NCI-H2227 (cell line): ENCODE measurements around the gene KCMF1.

Experiments
- DNase-seq: peaks from one replicate; lab custom pipeline; 2025; ENCODE audit not compliant: unreplicated experiment; lab: John Stamatoyannopoulos, UW

The KCMF1 gene

DNA sequence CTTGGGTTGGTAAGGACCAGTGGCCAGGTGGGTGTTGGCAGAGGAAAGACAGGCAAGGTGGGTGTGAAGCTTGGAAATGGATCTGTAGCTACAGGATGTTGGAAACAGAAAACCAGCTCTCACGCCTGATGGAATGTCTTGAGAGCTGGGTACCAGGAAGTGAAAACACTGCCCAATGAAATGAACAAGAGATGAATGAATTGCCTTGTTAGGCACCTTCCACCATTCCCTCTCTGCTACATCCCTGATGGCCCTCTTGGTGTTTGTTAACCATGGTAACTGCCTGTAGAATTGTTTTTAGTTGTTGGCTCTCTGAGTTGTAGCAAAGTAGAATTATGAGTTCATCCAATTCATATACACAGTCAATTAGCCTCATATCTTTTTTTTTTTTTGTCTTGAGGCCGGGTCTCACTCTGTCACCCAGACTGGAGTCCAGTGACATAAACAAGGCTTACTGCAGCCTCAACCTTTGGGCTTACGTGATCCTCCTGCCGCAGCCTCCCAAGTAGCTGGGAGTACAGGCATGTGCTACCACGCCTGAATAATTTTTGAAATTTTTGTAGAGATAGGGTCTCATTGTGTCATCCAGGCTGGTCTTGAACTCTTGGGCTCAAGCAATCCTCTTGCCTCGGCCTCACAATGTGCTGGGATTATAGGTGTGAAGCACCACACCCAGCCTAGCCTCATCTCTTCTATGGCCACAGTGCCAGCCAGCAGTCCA is 9.5 kb downstream of the KCMF1 start:
- no peak for DNase-seq

DNA sequence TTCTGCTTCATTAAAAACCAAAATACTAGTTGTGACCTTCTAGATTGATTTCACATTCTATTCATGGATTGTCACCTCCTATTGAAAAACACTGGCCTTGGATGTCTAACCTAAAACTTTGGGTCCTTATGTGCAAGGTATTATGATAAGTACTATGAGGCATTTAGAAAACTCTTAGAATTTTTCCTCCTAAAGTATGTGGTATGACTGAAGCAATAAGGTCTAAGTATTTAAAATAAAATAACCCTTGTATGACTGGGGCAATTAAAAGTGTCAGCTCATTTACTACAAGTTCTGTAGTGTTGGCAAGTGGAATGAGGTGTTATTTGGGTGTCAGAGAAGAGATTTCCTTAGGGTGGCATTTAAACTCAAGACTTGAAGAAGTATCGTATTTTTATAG is 15.1 kb downstream of the KCMF1 start:
- DNase-seq = no peak

DNA sequence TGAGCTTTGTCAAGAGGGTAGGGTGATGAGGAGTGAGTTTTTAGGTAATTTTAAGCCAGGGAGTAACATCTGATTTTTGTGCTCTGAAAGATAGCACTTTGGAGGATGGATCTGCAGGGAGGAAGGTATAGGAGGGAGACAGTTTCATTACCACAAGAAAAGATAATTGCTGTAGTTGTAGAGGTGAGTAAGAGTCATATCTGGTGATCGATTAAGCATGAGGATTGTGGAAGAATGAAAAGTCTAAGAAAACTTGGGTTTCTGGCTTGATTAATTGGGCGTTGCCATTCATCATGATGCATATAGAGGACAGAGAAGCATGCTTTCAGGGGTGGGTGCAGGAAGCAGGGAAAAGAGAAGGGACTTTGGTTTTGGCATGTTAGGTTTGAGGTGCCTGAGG is 18.5 kb downstream of the KCMF1 start:
- no peak for DNase-seq

DNA sequence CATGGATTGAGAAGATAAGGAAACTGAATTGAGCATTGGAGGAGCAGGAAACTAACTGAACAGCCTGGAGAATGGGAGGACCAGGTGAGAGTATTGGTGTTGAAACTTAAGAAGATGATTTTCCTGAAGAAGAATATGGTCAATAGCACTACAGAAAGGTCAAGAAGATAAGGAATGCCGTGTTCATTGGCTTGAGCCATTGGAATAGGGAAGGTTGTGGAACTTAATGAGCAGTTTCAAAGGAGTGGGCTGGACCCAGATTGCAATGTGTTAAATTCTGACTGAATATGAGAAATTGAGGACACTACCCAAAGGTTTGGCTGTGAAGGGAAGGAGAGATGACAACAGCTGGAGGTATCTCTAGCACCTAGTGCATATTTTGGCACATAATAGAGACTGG is 19.0 kb downstream of the KCMF1 start:
- DNase-seq = no peak

DNA sequence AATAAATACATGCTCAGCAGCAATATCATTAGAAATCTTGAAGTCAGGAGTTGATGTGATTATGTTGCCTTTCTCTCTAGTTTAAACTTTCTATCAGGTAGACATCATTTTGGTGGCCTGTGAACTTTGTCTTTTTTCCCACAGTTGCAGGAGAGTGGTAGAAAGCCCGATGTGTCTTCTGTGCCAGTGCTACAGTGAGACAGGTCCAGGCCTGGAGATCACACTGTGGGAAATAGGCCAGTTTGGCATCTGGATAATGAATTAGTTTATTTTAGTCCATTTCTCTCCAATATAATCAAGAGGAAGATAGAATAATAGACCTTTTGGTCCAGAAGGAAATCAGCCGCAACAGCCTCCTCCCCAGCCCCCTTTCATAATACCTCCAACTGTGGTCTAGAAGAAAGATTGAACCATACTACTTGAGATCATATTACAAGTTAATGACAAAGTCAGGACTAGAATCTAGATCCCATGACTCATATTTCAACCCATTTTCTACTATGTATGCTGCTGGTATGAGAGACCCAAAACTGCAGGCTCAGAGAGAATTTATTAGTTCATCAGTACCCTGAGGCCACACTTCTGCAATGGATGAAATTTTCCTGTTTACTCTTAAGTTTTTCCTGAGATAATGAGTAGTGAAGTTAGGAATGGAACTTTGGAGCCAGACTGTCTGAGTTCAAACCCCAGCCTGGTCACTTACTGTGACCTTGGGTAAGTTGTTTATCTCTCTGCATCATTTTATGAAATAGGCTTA is 20.6 kb downstream of the KCMF1 start:
- no peak for DNase-seq

DNA sequence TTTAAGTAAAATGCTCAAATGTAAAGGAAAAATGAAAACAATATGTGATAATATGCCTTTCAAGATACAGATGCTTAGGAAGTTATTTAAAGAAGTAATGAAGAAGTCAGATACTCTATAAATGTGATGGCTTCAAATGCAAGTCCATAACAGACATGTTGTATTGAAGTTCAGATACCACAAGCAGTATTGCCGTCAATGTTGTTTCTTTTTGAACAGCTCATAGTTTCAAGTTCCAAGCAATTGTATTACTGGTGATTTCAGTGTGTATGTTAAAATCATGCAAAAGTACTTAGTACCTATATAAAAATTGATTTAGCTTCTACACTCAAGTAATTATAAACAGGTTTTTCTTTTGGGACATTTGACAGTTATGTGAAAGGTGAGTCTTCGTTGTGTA is 24.9 kb downstream of the KCMF1 start:
- DNase-seq = no peak

DNA sequence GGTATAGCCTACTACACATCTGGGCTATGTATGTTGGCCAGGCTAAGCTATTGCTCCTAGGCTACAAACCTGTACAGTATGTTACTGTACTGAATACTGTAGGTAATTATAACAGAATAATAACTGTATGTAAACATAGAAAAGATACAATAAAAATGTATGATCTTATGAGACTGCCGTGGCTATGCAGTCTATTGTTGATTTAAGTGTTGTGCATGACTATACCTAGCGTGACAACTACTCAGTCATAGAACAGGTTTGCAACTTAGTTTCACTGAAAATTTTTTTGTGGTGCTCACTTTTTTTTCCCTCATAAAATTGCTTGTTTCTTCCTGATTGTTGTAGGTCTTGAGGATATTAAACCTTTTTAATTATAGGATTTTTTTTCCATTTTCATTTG is 25.9 kb downstream of the KCMF1 start:
- no peak for DNase-seq

DNA sequence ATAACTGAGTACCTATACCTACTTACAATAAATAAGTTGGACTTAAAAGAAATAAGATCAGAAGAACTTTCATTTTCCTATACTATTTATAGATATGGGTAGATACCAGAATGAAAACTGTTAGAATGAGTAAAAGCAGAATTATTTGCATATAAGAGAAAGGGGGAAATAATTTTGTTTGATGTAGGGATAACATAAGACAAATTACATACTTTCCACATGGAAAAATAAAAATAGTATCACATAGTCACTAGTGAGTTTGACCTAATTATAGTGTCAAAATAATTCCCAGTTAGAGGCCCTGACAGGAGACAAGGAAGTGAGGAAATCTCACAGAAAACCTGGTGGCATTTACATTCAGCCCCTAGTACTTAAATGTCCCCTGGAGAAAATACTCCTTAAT is 28.6 kb downstream of the KCMF1 start:
- no peak for DNase-seq

DNA sequence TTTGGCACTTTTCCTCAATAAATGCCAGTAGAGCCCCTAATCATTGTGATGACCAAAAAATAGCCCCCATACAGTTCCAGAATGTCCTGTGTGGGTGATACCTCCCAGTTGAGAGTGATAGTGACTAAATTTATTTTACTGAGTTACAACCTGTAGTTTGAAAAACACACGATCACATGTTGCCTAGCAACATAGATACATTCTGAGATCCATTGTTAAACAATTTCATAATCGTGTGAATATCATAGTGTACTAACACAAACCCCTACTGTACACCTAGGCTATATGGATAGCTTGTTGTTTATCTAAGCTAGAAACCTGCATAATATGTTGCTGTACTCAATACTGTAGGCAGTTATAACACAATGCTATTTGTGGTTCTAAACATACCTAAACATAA is 30.6 kb downstream of the KCMF1 start:
- no peak for DNase-seq

DNA sequence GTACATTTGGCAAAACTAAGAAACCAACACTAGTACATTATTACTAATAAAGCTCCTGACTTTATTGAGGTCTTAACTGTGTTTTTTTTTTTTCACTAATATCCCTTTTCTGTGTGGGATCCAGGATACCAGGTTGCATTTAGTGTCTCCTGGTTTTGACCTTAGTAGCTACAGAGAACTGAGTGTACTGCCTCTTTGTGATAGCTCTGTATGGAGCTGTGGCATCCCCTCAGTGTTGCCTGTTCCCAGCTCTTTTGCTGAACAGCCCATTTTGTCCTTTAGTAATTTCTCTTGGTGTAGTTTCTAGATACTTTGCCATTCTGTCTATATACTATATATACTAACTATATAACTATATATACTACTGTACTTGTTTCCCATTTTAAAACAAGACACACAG is 31.6 kb downstream of the KCMF1 start:
- DNase-seq = no peak

DNA sequence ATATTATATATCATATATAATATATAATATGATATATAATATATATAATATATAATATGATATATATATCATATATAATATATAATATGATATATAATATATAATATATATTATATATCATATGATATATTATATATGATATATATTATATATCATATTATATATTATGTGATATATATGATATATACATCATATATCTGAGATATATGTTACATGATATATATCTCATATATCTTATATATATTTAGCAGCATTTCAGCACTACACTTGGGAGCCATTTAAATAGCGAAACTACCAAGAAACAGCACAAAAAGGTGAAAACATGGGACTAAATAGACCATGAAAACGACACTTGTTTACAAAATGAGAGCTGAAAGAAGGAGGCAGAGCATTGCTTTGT is 37.3 kb downstream of the KCMF1 start:
- no peak for DNase-seq

DNA sequence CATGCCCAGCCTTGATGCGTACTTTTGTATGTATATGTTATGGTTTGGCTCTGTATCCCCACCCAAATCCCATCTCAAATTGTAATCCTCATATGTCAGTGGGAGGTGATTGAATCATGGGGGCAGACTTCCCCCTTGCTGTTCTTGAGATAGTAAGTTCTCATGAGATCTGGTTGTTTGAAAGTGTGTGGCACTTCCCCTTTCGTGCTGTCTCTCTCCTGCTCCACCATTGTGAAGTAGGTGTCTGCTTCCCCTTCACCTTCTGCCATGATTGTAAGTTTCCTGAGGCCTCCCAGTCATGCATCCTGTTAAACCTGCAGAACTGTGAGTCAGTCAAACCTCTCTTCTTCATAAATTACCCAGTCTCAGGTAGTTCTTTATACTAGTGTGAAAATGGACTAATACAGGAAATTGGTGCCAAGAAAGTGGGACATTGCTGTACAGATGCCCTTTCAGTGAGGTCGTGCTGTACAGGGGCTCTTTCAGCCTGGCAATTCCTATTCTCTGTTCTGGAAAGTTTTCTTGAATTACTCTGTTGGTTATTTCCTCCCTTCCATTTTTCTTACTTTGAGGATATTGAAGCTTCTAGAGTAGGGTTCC is 38.2 kb downstream of the KCMF1 start:
- DNase-seq = no peak

DNA sequence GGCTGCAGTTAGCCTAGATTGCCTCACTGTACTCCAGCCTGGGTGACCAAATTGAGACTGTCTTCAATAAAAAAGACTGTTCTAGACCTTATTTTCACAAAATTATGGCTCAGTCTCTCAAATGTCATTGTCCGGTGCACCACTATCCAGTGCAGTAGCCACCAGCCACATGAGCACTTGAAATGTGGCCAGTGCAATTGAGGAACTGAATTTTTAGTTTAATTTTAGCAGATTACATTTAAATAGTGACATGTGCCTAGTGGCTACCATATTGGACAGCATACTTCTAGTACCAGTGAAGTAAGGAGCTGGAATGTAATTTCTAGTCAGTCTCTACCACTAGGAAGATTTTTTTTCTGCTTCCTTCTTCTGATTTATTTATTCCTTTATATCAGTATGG is 39.4 kb downstream of the KCMF1 start:
- no peak for DNase-seq

DNA sequence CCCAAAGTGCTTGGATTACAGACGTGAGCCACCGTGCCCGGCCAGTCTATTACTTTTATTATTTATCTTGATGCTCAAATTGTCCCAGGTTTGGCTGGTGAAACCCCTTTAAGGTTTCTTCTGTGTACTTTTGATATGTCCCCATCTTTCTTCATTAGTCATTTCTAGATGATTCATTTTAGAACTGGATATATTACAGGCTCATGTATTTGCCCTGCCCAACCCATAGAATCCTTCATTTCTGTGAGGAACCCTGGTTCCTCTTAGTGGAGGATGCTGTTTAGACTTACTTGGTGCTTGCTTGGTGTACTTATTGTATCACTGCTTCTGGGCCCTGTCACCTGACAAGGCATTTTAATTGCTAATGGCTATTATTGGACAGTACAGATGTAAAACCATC is 40.1 kb downstream of the KCMF1 start:
- DNase-seq = no peak

DNA sequence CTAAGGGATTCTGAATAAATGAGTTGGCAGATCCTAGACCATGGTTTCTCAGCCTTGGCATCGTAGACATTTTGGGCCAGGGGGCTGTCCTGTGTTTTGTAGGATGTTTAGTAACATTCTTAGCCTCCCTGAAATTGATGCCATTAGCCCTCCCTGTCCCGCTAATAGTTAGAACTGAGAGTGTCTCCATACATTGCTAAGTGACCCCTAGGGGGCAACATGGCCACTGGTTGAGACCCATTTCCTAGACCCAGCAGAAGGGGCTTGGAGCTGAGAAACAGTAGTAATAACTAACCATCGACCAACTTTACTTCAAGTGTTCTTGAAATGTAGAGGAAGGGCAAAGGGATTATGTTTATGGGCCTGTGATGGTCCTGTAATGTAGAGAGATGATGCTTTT is 40.8 kb downstream of the KCMF1 start:
- DNase-seq = no peak

DNA sequence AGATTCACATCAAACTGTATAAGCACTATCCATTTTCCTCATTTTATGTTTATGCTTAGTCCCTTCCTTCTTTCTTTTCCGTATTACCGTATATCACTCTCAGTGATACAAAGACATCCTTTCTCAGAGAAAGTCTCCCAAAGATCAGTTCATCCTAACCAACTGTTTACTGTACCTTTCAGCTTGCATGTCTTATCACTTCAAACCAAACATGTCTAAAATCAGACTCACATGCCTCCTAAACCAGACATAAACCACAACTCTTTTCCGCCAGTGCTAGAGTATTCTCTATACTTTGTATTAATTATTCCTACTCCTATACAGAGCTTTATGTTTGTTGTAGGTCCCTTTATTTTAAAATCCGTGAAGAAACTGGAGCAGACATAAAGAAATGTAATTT is 41.5 kb downstream of the KCMF1 start:
- no peak for DNase-seq

DNA sequence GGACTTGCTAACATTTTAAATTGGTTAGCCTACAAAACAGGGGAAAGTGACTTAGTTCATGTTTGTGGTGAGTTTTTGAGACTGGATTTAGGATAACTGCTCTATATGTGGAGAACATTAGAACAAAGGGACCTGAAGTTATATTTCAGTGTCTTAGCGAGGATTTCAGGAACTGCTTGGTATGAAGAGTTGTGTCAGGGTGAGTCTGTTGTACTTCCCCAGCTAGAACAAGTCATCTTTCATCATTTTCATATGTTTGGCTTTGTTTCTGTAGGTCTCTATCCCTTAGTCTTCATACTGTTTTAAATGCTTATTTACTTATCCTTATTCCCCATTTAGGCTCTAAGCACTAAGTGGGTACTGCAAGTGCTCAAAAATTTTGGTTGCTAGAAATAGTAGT is 41.9 kb downstream of the KCMF1 start:
- DNase-seq = no peak

DNA sequence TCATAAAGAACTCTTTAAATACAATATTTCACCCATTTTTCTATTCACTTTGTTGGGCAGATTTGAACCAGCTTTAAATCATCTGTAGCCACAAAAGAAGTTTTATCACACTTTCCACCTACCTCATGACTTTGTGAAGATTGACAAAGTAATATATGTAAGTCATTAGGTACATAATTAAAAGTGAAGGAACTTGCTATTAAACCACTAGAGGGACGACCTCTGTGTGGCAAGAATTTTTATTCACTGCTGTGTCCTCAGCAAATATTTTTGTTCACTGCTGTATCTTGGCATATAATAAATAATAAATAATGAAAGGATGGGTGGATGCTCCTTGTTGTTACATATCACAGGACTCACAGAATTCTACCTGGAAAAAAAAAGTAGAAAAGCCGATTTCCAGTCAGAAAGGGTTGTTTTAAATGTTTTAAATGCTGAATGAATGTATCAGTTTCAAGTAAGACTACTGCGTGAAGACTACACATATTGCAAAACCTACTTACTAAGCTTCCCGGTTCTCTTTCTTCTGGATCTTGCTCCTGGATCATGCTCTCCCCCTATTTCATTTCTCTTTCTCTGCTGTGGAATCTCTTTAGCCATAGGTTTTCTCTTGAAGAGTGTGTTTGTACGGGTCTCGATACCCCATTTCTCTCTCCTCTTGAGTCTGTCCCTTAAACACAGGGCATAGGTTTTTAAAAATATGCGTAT is 44.8 kb downstream of the KCMF1 start:
- no peak for DNase-seq

DNA sequence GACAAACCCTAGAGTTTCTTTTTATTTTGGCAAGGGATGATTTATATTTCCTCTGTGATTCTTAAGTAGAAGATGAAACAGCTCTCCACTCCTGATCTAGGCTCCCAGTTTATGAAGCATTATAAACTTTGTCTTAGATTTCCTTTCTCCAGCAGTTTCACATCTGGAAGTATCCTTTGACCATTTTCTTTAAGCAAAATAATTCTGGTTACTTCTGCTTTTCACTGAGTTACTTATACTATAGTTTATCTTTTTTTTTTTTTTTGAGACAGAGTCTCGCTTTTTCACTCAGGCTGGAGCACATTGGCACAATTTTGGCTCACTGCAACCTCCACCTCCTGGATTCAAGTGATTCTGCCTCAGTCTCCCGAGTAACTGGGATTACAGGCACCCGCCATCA is 45.5 kb downstream of the KCMF1 start:
- DNase-seq = no peak

DNA sequence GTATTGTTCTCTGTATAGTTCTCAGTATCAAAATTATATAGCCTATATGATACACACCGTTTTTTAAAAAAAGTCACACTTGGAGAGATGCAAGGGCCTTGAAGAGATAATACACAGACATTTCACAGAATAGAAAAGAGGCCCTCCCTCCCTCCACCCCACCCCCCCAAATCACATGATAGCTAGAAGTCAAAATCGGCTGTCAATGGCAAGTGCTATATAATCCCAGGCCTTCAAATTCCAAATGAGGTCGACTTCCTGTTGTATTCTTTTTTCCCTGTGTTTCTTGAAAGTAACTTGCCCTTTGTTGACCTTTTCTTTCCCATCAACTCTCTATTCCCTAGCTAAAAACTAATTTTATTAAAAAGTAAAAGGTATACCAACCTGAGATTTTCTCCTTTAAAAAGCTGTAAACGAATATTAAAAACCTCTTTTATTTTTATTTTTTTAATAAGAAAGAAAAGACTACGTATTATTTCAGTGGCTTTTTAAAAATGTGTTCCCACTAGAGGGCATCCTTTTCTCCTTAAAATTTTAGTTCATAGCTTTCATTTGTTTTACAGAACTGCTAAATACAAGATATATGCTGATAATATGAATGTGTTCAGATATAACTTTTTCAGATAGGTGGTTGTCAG is 46.6 kb downstream of the KCMF1 start:
- DNase-seq = no peak

DNA sequence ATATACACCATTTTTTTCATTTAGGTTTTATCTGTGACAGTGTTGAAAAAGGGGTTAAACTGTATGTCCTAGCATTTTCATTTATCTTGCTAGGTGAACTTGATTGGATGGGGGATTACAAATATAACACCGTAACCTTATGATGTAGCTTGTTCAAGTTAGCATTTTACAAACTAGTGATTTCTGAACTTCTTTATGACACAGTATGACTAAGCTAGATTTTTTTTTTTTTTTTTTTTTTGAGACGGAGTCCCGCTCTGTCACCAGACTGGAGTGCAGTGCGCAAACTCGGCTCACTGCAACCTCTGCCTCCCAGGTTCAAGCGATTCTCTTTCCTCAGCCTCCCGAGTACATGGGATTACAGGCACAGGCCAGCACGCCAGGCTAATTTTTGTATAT is 47.1 kb downstream of the KCMF1 start:
- no peak for DNase-seq
